Neuronal stem cell (in vitro differentiated cells): Measurements from ENCODE around the gene ALOXE3.

Experiments
- DNase-seq: peaks from one replicate; pipeline ENCODE4 v3.0.0-alpha.2; 2013; ENCODE audit warnings: low spot score
- H2AFZ ChIP-seq: one replicate; pipeline ENCODE4 v1.6.1; 2013; ENCODE audit warnings: mild to moderate bottlenecking, low read length, inconsistent platforms
- H2AK5ac ChIP-seq: 2 replicates; pipeline ENCODE4 v1.6.1; 2013; ENCODE audit warnings: low read depth, mild to moderate bottlenecking, inconsistent platforms, low read length, moderate library complexity, mixed read lengths
- H2BK120ac ChIP-seq: 2 replicates; pipeline ENCODE4 v1.6.1; 2013; ENCODE audit warnings: low read depth, mild to moderate bottlenecking, inconsistent platforms, low read length, moderate library complexity, mixed read lengths
- H2BK12ac ChIP-seq: one replicate; pipeline ENCODE4 v1.6.1; 2013; ENCODE audit warnings: low read length, inconsistent platforms
- H2BK15ac ChIP-seq: 2 replicates; pipeline ENCODE4 v1.6.1; 2013; ENCODE audit warnings: mild to moderate bottlenecking, low read length, inconsistent platforms, mixed read lengths
- H2BK5ac ChIP-seq: one replicate; pipeline ENCODE4 v1.6.1; 2013; ENCODE audit warnings: inconsistent platforms, mild to moderate bottlenecking, low read length, moderate library complexity
- H3K14ac ChIP-seq: one replicate; pipeline ENCODE4 v1.6.1; 2013; ENCODE audit warnings: low read length, inconsistent platforms
- H3K18ac ChIP-seq: 2 replicates; pipeline ENCODE4 v1.6.1; 2013; ENCODE audit warnings: low read length, inconsistent platforms
- H3K23ac ChIP-seq: 2 replicates; pipeline ENCODE4 v1.6.1; 2013; ENCODE audit warnings: low read depth, mild to moderate bottlenecking, mixed read lengths, low read length, inconsistent platforms; ENCODE audit not compliant: poor library complexity
- H3K27ac ChIP-seq: replicated peaks from 3 replicates; pipeline ENCODE4 v1.5.1; 2013; ENCODE audit warnings: low read length, inconsistent platforms
- H3K27me3 ChIP-seq, 3 experiments: 2 replicates each; pipeline ENCODE4 v1.6.1; 2013; ENCODE audit warnings: low read length in 3 of 3, mild to moderate bottlenecking in 2 of 3, inconsistent platforms in 1 of 3, low read depth in 1 of 3, mixed read lengths in 1 of 3, moderate library complexity in 1 of 3; ENCODE audit not compliant: control insufficient read depth in 3 of 3, insufficient read depth in 3 of 3
- H3K36me3 ChIP-seq, 2 donors: replicated peaks in 1 of 2; 2 replicates each; pipeline ENCODE4 v1.6.1; 2013; ENCODE audit warnings: low read length in 2 of 2; ENCODE audit not compliant: control insufficient read depth in 2 of 2, insufficient read depth in 2 of 2
- H3K4ac ChIP-seq: 2 replicates; pipeline ENCODE4 v1.6.1; 2013; ENCODE audit warnings: inconsistent platforms, mild to moderate bottlenecking, low read length, moderate library complexity
- H3K4me1 ChIP-seq, 2 donors: 1 replicate in 1 of 2; 2 replicates in 1 of 2; pipeline ENCODE4 v1.6.1; 2013; ENCODE audit warnings: low read length in 2 of 2, low read depth in 1 of 2; ENCODE audit not compliant: control insufficient read depth in 2 of 2, insufficient read depth in 1 of 2
- H3K4me2 ChIP-seq: one replicate; pipeline ENCODE4 v1.6.1; 2013; ENCODE audit warnings: mild to moderate bottlenecking, low read length, inconsistent platforms; ENCODE audit not compliant: insufficient read depth, poor library complexity, severe bottlenecking
- H3K4me3 ChIP-seq, 2 donors: 2 replicates each; pipeline ENCODE4 v1.5.1; 2013; ENCODE audit warnings: low read length in 2 of 2, mild to moderate bottlenecking in 2 of 2, inconsistent platforms in 1 of 2, moderate library complexity in 1 of 2
- H3K79me1 ChIP-seq: one replicate; pipeline ENCODE4 v1.6.1; 2013; ENCODE audit warnings: low read depth, mild to moderate bottlenecking, inconsistent platforms, low read length, moderate library complexity
- H3K9ac ChIP-seq: one replicate; pipeline ENCODE4 v1.6.1; 2013; ENCODE audit warnings: mild to moderate bottlenecking, low read depth, low read length, inconsistent platforms; ENCODE audit not compliant: poor library complexity
- H3K9me3 ChIP-seq, 2 donors: replicated peaks in 1 of 2; 2 replicates each; pipeline versions ENCODE3 to v1.6.1; 2013; ENCODE audit warnings: low read length in 2 of 2, mild to moderate bottlenecking in 2 of 2, inconsistent platforms in 1 of 2, low read depth in 1 of 2, mixed read lengths in 1 of 2, moderate library complexity in 1 of 2; ENCODE audit not compliant: control insufficient read depth in 2 of 2, insufficient read depth in 1 of 2
- H4K8ac ChIP-seq: one replicate; pipeline ENCODE4 v1.6.1; 2013; ENCODE audit warnings: low read depth, mild to moderate bottlenecking, inconsistent platforms, low read length, moderate library complexity
- H4K91ac ChIP-seq: one replicate; pipeline ENCODE4 v1.6.1; 2013; ENCODE audit warnings: low read length, low read depth, mild to moderate bottlenecking, inconsistent platforms; ENCODE audit not compliant: poor library complexity
- WGBS, 2 donors: extraction: QIAGEN DNeasy Blood & Tissue Kit; methylation state at CpG; one replicate each; pipeline ENCODE4 v1.1.7; 2013; ENCODE audit warnings: missing lambda C conversion rate in 2 of 2, mixed read lengths in 1 of 2; ENCODE audit not compliant: insufficient read length in 2 of 2, insufficient replicate concordance in 1 of 2; ENCODE audit errors: extremely low coverage in 2 of 2; 5-methylcytosine and 5-hydroxymethylcytosine counted together

The ALOXE3 gene

GRCh38 chr17:8087952-8088230 is 30.4 kb downstream of the ALOXE3 start:
- H3K23ac ChIP-seq = no peak overlapping the region
- H2AFZ ChIP-seq = no peak overlapping the region
- H3K27ac ChIP-seq = no peak overlapping the region
- peaks cover 0 to 60% (median 2%) of the 10 kb centered on the region in 3 experiments for H3K27me3 ChIP-seq
- no peak overlapping the region for H2BK12ac ChIP-seq
- no peak overlapping the region for H3K14ac ChIP-seq
- no peak overlapping the region for H2BK5ac ChIP-seq
- no peak overlapping the region for H4K8ac ChIP-seq
- no peak overlapping the region for H3K4me3 ChIP-seq
- no CpG with 5 or more reads among the region's 5 CpGs for WGBS, 2 donors
- no peaks in the 10 kb centered on the region for H3K9me3 ChIP-seq
- H3K4me1 ChIP-seq = peaks cover 0 to 5% of the 10 kb centered on the region in 2 donors
- H2AK5ac ChIP-seq = peak overlapping the region; percentile 11
- H3K4ac ChIP-seq = no peak overlapping the region
- DNase-seq = no peak
- H3K36me3 ChIP-seq = no peaks in the 10 kb centered on the region
- no peak overlapping the region for H4K91ac ChIP-seq
- no peak overlapping the region for H2BK120ac ChIP-seq
- no peak overlapping the region for H3K4me2 ChIP-seq
- H3K79me1 ChIP-seq = peaks cover 3% of the 10 kb centered on the region
- no peak overlapping the region for H2BK15ac ChIP-seq
- H3K9ac ChIP-seq = no peak overlapping the region
- H3K18ac ChIP-seq = peak overlapping the region; percentile 65

- Histone ChIP-seq H3K18ac (peak within 1 kb of the TSS; percentile 87), H3K4me2 (no peak within 1 kb of the TSS), H3K27ac (no peak within 1 kb of the TSS), H3K4ac (no peak within 1 kb of the TSS), H2AFZ (no peak within 1 kb of the TSS), H3K36me3 (no peaks in the 10 kb centered on the region), H4K91ac (no peak within 1 kb of the TSS), H4K8ac (peak within 1 kb of the TSS; percentile 10), H2BK15ac (peak within 1 kb of the TSS; percentile 8), H3K4me3 (no peak within 1 kb of the TSS), H3K14ac (peak within 1 kb of the TSS; percentile 5), H2BK5ac (no peak within 1 kb of the TSS), H2AK5ac (peak within 1 kb of the TSS; percentile 11), H3K9ac (peak within 1 kb of the TSS; percentile 40), H3K27me3 (peaks cover 0 to 65% (median 2%) of the 10 kb centered on the region in 3 experiments), H3K79me1 (peaks cover 3% of the 10 kb centered on the region), H3K23ac (no peak within 1 kb of the TSS), H2BK12ac (peak within 1 kb of the TSS; percentile 54), H3K9me3 (no peaks in the 10 kb centered on the region), H3K4me1 (peaks cover 0 to 5% of the 10 kb centered on the region in 2 donors), H2BK120ac (no peak within 1 kb of the TSS)
- no peak for DNase-seq
- no CpG with 5 or more reads among the region's 20 CpGs for WGBS, 2 donors
Observed at GRCh38 chr17:8087075-8087951, 31.0 kb downstream of the ALOXE3 start, which contains the start of gene ALOX12B. Gene ALOX12B, minus strand, starts transcription at chr17:8087716. Its CDS starts 274 bp downstream, at chr17:8087442.

GRCh38 chr17:8084250-8084649 is 34.1 kb downstream of the ALOXE3 start:
- Histone ChIP-seq H3K9ac (no peak overlapping the region), H3K27me3 (peaks cover 4 to 75% (median 21%) of the 10 kb centered on the region in 3 experiments), H3K4me3 (no peak overlapping the region), H3K36me3 (no peaks in the 10 kb centered on the region), H2BK12ac (no peak overlapping the region), H3K27ac (no peak overlapping the region), H3K4me1 (no peaks in the 10 kb centered on the region), H2BK15ac (no peak overlapping the region), H3K18ac (no peak overlapping the region), H2BK120ac (no peak overlapping the region), H3K4ac (peak overlapping the region; percentile 15), H2BK5ac (no peak overlapping the region), H3K14ac (no peak overlapping the region), H3K79me1 (peaks cover 3% of the 10 kb centered on the region), H4K8ac (no peak overlapping the region), H3K9me3 (no peaks in the 10 kb centered on the region), H3K23ac (no peak overlapping the region), H4K91ac (no peak overlapping the region), H2AFZ (no peak overlapping the region), H3K4me2 (no peak overlapping the region), H2AK5ac (no peak overlapping the region)
- no peak for DNase-seq
- no CpG with 5 or more reads among the region's 6 CpGs for WGBS, 2 donors

- Histone ChIP-seq H3K4me1 (no peaks in the 10 kb centered on the region), H3K9me3 (no peaks in the 10 kb centered on the region), H4K91ac (no peak overlapping the region), H4K8ac (no peak overlapping the region), H2AK5ac (no peak overlapping the region), H3K27me3 (peaks cover 4 to 77% (median 30%) of the 10 kb centered on the region in 3 experiments), H3K4ac (no peak overlapping the region), H3K9ac (no peak overlapping the region), H3K14ac (no peak overlapping the region), H3K27ac (no peak overlapping the region), H3K18ac (no peak overlapping the region), H2BK15ac (no peak overlapping the region), H2BK12ac (no peak overlapping the region), H2BK5ac (no peak overlapping the region), H3K4me3 (no peak overlapping the region), H3K79me1 (peaks cover 3% of the 10 kb centered on the region), H3K23ac (no peak overlapping the region), H2BK120ac (no peak overlapping the region), H2AFZ (no peak overlapping the region), H3K4me2 (no peak overlapping the region), H3K36me3 (no peaks in the 10 kb centered on the region)
- WGBS, 2 donors = no CpG with 5 or more reads among the region's 10 CpGs
- DNase-seq = no peak
Observed at GRCh38 chr17:8082292-8082691, 36.0 kb downstream of the ALOXE3 start.
